ENCODE data around the gene RSAD1. TPM values are rescaled to one million over a fixed set of nuclear protein-coding genes. Genes with fewer than 3 reads are reported as not detected.

Gene RSAD1
- total RNA-seq (10 to 100 TPM; 20.1 to 35.7 (median 30.1) TPM), polyA plus RNA-seq (10 to 100 TPM; 42.5 to 49.4 TPM)

GRCh38 chr17:50478391-50479381 lies at the start of gene RSAD1:
RSAD1 (plus strand) TSS chr17:50478860; CDS start chr17:50478885, 25 bp downstream.
- TF ChIP-seq CTCF (IDR thresholded peaks at IDR 0.05): peak; percentile 87 to 94 (median 91)
- peak; percentile 80 to 85 (median 84) for ATAC-seq
- peaks cover 0 to 6% (median 3%) of the 10 kb centered on the region in 3 donors for H3K36me3 ChIP-seq
- H3K27ac ChIP-seq: peak within 1 kb of the TSS; percentile 80 to 88 (median 84)
- intact Hi-C loops (cut with DNase I): loop anchor here in 1 of 3 donors (10.0 kb wide), 1 partner anchor 114 kb away; no protein-coding TSS in a partner anchor
- H3K9me3 ChIP-seq: no peaks in the 10 kb centered on the region
- H3K4me3 ChIP-seq: peak within 1 kb of the TSS; percentile 58 to 91 (median 66)
- WGBS, 2 donors: 1 to 2% methylated on average over 58 to 75 of the region's 75 CpGs
- peak; percentile 86 to 95 (median 92) for DNase-seq
- H3K27me3 ChIP-seq: no peaks in the 10 kb centered on the region
- H3K4me1 ChIP-seq: peaks cover 9 to 25% (median 16%) of the 10 kb centered on the region in 3 donors
- no peak for FAIRE-seq

GRCh38 chr17:50429793-50430192 lies 48.9 kb upstream of the RSAD1 start:
- no peaks in the 10 kb centered on the region for H3K9me3 ChIP-seq
- H3K36me3 ChIP-seq: no peaks in the 10 kb centered on the region
- TF ChIP-seq CTCF (IDR thresholded peaks at IDR 0.05): no peak
- H3K4me3 ChIP-seq: no peak overlapping the region
- 91 to 93% methylated on average over 4 of the region's 4 CpGs for WGBS, 2 donors
- no peak overlapping the region for H3K27ac ChIP-seq
- intact Hi-C loops (cut with DNase I): no loop called here
- H3K27me3 ChIP-seq: no peaks in the 10 kb centered on the region
- DNase-seq (no peak), FAIRE-seq (no peak), ATAC-seq (no peak)
- peaks cover 12 to 15% (median 12%) of the 10 kb centered on the region in 3 donors for H3K4me1 ChIP-seq

GRCh38 chr17:50430821-50431618 lies 47.6 kb upstream of the RSAD1 start:
- no peaks in the 10 kb centered on the region for H3K27me3 ChIP-seq
- H3K27ac ChIP-seq: no peak overlapping the region
- 73 to 76% methylated on average over 4 of the region's 4 CpGs for WGBS, 2 donors
- no peak overlapping the region for H3K4me3 ChIP-seq
- H3K4me1 ChIP-seq: peaks cover 4 to 8% (median 4%) of the 10 kb centered on the region in 3 donors
- FAIRE-seq: no peak
- DNase-seq: no peak
- H3K36me3 ChIP-seq: no peaks in the 10 kb centered on the region
- no peak for TF ChIP-seq CTCF (IDR thresholded peaks at IDR 0.05)
- H3K9me3 ChIP-seq: no peaks in the 10 kb centered on the region
- intact Hi-C loops (cut with DNase I): no loop called here
- ATAC-seq: no peak

GRCh38 chr17:50432125-50432762 lies 46.4 kb upstream of the RSAD1 start:
- no peak for FAIRE-seq
- Histone ChIP-seq H3K9me3 (no peaks in the 10 kb centered on the region), H3K4me1 (peaks cover 2 to 5% (median 4%) of the 10 kb centered on the region in 3 donors), H3K36me3 (no peaks in the 10 kb centered on the region), H3K27ac (no peak overlapping the region), H3K4me3 (no peak overlapping the region), H3K27me3 (no peaks in the 10 kb centered on the region)
- no peak for TF ChIP-seq CTCF (IDR thresholded peaks at IDR 0.05)
- WGBS, 2 donors: 70 to 75% methylated on average over 4 of the region's 4 CpGs
- ATAC-seq: no peak
- no peak for DNase-seq
- intact Hi-C loops (cut with DNase I): no loop called here
